A549 (cell line): ENCODE measurements around the gene ADAP2.

Source experiments
- EP300 ChIP-seq, 2 experiments: fragments of >200 bp; sonication (Bioruptor Twin); formaldehyde crosslinking; IDR thresholded peaks; 2 replicates in 1 of 2; 3 replicates in 1 of 2; pipeline ENCODE4 v1.6.1; 2016 to 2017
- POLR2A ChIP-seq: IDR thresholded peaks from 2 replicates; pipeline ENCODE4 v1.6.1; 2012; ENCODE audit warnings: mild to moderate bottlenecking, low read length
- RAD21 ChIP-seq, 2 experiments: fragments of >200 bp in 1 of 2; sonication (Bioruptor Twin) in 1 of 2; formaldehyde crosslinking in 1 of 2; IDR thresholded peaks in 1 of 2; conservative IDR thresholded peaks in 1 of 2; 2 replicates in 1 of 2; 3 replicates in 1 of 2; pipeline ENCODE4 v1.6.1; 2012 to 2018; ENCODE audit warnings: inconsistent platforms in 1 of 2

DNA sequence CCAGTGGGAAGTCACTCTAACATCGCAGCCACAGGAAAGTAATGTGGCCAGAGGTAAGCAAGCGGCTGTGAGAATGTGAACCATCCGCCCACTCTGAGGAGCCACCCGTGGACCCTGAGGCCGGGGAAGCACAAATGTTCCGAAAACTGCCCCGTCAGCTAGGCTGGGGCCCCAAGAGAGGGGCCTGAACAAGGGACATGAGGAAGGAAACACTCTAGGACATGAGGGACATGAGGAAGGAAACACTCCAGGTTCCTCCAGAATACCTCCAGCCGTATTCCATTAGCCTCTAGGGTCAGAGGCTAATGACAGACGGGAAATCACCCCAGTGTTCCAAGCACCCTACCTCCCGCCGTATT is 16.0 kb upstream of the ADAP2 start:
- no peak for TF ChIP-seq RAD21 (conservative IDR thresholded peaks at IDR 0.05 in 1 of 2, IDR thresholded peaks at IDR 0.05 in 1 of 2)
- no peak for TF ChIP-seq EP300 (IDR thresholded peaks at IDR 0.05)
- no peak for TF ChIP-seq POLR2A
